ENCODE data around the gene THSD8. TPM values are rescaled to one million over a fixed set of nuclear protein-coding genes. Genes with fewer than 3 reads are reported as not detected.

Gene THSD8
- total RNA-seq: 2.8 TPM
- long read RNA-seq: 0 reads

GRCh38 chr19:12801466-12802266 lies at the start of gene THSD8, which contains the start of gene PRDX2:
TSS of gene THSD8 (plus strand) at chr19:12802069. CDS start at chr19:12802072, 3 bp downstream.
TSS of gene PRDX2 (minus strand) at chr19:12801800. CDS start at chr19:12801261, 539 bp downstream.
- H3K27ac ChIP-seq: peak within 1 kb of the TSS; percentile 68

GRCh38 chr19:12754465-12755196 lies 47.2 kb upstream of the THSD8 start:
- Histone ChIP-seq H3K27ac (no peak overlapping the region), H3K36me3 (no peaks in the 10 kb centered on the region), H3K4me1 (peaks cover 18% of the 10 kb centered on the region), H3K9me3 (no peaks in the 10 kb centered on the region), H3K4me3 (no peak overlapping the region), H3K27me3 (peaks cover 7% of the 10 kb centered on the region)
- DNase-seq: no peak
- no peak for TF ChIP-seq CTCF (IDR thresholded peaks at IDR 0.05)
- intact Hi-C loops (cut with DNase I): no loop called here
- ATAC-seq: no peak

More at GRCh38 chr19:12801466-12802266, at the start of gene THSD8, which contains the start of gene PRDX2:
- TF ChIP-seq CTCF (IDR thresholded peaks at IDR 0.05): no peak
- Histone ChIP-seq H3K4me3 (peak within 1 kb of the TSS; percentile 90), H3K27me3 (no peaks in the 10 kb centered on the region), H3K9me3 (no peaks in the 10 kb centered on the region), H3K4me1 (peaks cover 16% of the 10 kb centered on the region), H3K36me3 (peaks cover 18% of the 10 kb centered on the region)
- intact Hi-C loops (cut with DNase I): no loop called here
- peak; percentile 91 for ATAC-seq
- DNase-seq: peak; percentile 92

GRCh38 chr19:12756150-12756883 lies 45.6 kb upstream of the THSD8 start:
- no peak overlapping the region for H3K4me3 ChIP-seq
- H3K4me1 ChIP-seq: peaks cover 10% of the 10 kb centered on the region
- H3K9me3 ChIP-seq: no peaks in the 10 kb centered on the region
- no peaks in the 10 kb centered on the region for H3K36me3 ChIP-seq
- H3K27me3 ChIP-seq: peaks cover 7% of the 10 kb centered on the region
- no peak for TF ChIP-seq CTCF (IDR thresholded peaks at IDR 0.05)
- intact Hi-C loops (cut with DNase I): no loop called here
- no peak for ATAC-seq
- no peak for DNase-seq
- no peak overlapping the region for H3K27ac ChIP-seq

DNA sequence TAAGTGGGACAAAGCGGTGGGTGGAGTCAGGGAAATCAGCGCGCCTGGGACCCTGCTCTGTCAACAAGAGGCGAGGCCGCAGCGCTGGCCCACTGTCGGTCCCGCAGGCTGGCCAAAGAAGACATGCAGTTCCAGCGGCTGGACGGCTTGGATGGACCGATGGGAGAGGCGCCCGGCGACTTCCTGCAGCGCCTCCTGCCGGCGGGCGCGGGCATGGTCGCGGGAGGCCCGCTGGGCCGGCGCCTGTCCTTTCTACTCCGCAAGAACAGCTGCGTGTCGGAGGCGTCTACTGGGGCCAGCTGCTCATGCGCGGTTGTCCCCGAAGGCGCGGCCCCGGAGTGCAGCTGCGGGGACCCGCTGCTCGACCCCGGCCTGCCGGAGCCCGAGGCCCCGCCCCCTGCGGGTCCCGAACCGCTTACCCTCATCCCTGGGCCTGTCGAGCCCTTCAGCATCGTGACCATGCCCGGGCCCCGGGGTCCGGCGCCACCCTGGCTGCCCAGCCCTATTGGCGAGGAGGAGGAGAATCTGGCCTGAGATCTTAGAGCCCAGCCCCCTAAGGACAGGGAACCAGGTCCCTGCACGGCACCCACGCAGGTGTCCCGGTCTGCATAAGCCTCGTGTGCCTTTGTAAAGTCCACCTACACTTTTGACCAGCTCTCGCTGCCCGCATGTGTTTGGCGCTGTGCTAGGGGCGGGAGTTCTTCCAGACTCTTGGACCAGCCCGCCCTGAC lies 44.2 kb upstream of the THSD8 start:
- peak; percentile 94 for ATAC-seq
- TF ChIP-seq CTCF (IDR thresholded peaks at IDR 0.05): peak; percentile 94
- intact Hi-C loops (cut with DNase I): no loop called here
- H3K4me1 ChIP-seq: peaks cover 10% of the 10 kb centered on the region
- H3K27me3 ChIP-seq: peaks cover 4% of the 10 kb centered on the region
- H3K4me3 ChIP-seq: peak overlapping the region; percentile 39
- H3K9me3 ChIP-seq: no peaks in the 10 kb centered on the region
- DNase-seq: peak; percentile 86
- peaks cover 4% of the 10 kb centered on the region for H3K36me3 ChIP-seq
- H3K27ac ChIP-seq: no peak overlapping the region

DNA sequence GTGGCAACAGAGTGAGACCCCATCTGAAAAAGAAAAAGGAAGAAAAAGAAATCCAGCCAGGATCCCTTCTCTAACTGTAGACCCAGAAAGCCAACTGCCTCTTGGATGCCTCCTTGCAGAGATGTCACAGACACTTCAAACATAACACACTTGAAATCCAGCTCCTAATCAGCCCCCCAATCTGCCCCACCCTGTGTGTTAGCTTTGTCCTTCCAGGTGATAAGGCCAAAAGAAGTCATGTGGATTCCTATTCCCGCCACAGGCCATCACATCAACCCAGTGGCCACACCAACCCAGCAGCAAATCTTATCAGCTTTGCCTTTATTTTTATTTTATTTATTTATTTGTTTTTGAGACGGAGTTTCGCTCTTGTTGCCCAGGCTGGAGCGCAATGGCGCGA lies 42.2 kb upstream of the THSD8 start:
- H3K9me3 ChIP-seq: no peaks in the 10 kb centered on the region
- no peak for DNase-seq
- intact Hi-C loops (cut with DNase I): no loop called here
- H3K27me3 ChIP-seq: no peaks in the 10 kb centered on the region
- no peak overlapping the region for H3K4me3 ChIP-seq
- TF ChIP-seq CTCF (IDR thresholded peaks at IDR 0.05): no peak
- no peak overlapping the region for H3K27ac ChIP-seq
- H3K4me1 ChIP-seq: peaks cover 10% of the 10 kb centered on the region
- ATAC-seq: no peak
- peaks cover 8% of the 10 kb centered on the region for H3K36me3 ChIP-seq

Data from upper lobe of right lung (tissue), 1 donor.